ENCODE data around the gene CACNB4.

The CACNB4 gene

DNA sequence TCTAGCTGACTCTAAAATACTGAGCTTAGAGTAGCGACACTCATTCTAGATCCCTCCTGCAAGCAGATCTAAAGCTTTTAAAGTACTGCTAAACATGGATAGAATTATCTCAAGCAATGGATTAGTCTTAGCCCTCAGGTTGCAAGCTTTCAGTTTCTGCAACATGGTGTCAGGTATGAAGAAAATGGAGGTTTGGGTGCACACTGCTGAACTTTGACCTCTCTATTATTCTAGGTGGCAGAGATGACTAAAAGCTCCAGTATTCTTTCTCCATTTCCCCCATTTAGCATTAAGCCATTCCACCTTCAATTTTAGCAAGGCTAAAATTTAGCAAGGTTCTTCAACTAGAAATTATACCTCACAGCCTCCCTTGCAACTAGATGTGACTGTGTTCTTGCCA is 117.0 kb downstream of the CACNB4 start:
- H3K9ac ChIP-seq = no peak overlapping the region
- H3K79me2 ChIP-seq = no peaks in the 10 kb centered on the region
- no peaks in the 10 kb centered on the region for H3K27me3 ChIP-seq (ENCODE audit: control insufficient read depth, insufficient read depth, low read length)
- TF ChIP-seq, protein P1, sequence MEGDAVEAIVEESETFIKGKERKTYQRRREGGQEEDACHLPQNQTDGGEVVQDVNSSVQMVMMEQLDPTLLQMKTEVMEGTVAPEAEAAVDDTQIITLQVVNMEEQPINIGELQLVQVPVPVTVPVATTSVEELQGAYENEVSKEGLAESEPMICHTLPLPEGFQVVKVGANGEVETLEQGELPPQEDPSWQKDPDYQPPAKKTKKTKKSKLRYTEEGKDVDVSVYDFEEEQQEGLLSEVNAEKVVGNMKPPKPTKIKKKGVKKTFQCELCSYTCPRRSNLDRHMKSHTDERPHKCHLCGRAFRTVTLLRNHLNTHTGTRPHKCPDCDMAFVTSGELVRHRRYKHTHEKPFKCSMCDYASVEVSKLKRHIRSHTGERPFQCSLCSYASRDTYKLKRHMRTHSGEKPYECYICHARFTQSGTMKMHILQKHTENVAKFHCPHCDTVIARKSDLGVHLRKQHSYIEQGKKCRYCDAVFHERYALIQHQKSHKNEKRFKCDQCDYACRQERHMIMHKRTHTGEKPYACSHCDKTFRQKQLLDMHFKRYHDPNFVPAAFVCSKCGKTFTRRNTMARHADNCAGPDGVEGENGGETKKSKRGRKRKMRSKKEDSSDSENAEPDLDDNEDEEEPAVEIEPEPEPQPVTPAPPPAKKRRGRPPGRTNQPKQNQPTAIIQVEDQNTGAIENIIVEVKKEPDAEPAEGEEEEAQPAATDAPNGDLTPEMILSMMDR (IDR thresholded peaks at IDR 0.05) = no peak
- H3K4me3 ChIP-seq (ENCODE audit: low read depth, low read length) = no peak overlapping the region
- H2AFZ ChIP-seq = no peak overlapping the region
- H3K4me1 ChIP-seq = no peaks in the 10 kb centered on the region
- H3K27ac ChIP-seq = no peak overlapping the region
- no peaks in the 10 kb centered on the region for H3K36me3 ChIP-seq (ENCODE audit: control insufficient read depth, insufficient read depth, low read length)
- H3K4me2 ChIP-seq (ENCODE audit: low read length) = no peak overlapping the region
- no peaks in the 10 kb centered on the region for H3K9me3 ChIP-seq (ENCODE audit: control insufficient read depth, low read length)

- Histone ChIP-seq H3K27me3 (ENCODE audit: control insufficient read depth, insufficient read depth, low read length) (no peaks in the 10 kb centered on the region), H2AFZ (no peak overlapping the region), H3K79me2 (no peaks in the 10 kb centered on the region), H3K9ac (no peak overlapping the region), H3K4me3 (ENCODE audit: low read depth, low read length) (no peak overlapping the region), H3K4me1 (no peaks in the 10 kb centered on the region), H3K4me2 (ENCODE audit: low read length) (no peak overlapping the region), H3K36me3 (ENCODE audit: control insufficient read depth, insufficient read depth, low read length) (no peaks in the 10 kb centered on the region), H3K27ac (no peak overlapping the region), H3K9me3 (ENCODE audit: control insufficient read depth, low read length) (no peaks in the 10 kb centered on the region)
- TF ChIP-seq, protein P1 (IDR thresholded peaks at IDR 0.05) = no peak
Observed at GRCh38 chr2:151979694-151980093, 119.2 kb downstream of the CACNB4 start.

DNA sequence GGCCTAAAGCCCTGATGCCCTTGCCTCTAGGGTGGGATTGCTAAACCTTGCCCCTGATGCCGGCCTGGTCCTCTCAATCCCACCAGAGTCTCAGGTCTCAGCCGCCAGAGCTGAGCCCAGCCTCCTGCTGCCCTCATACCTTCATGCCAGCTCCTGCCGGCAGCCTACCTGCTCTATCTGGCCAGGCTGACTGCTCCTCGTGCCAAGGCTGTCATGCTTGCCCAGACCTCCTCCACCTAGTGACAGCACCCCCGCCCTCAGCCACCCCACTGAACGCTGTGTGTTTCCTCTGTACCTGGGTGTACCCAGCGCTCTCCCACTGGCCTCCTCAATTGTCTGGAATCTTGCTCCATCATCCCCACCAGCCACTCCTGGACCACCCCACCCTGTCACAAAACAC is 120.1 kb downstream of the CACNB4 start:
- H3K4me1 ChIP-seq = no peaks in the 10 kb centered on the region
- H3K36me3 ChIP-seq (ENCODE audit: control insufficient read depth, insufficient read depth, low read length) = no peaks in the 10 kb centered on the region
- no peak overlapping the region for H2AFZ ChIP-seq
- no peak overlapping the region for H3K4me3 ChIP-seq (ENCODE audit: low read depth, low read length)
- no peaks in the 10 kb centered on the region for H3K27me3 ChIP-seq (ENCODE audit: control insufficient read depth, insufficient read depth, low read length)
- H3K79me2 ChIP-seq = no peaks in the 10 kb centered on the region
- TF ChIP-seq, protein P1 (IDR thresholded peaks at IDR 0.05) = no peak
- H3K4me2 ChIP-seq (ENCODE audit: low read length) = no peak overlapping the region
- no peak overlapping the region for H3K27ac ChIP-seq
- no peaks in the 10 kb centered on the region for H3K9me3 ChIP-seq (ENCODE audit: control insufficient read depth, low read length)
- H3K9ac ChIP-seq = no peak overlapping the region

DNA sequence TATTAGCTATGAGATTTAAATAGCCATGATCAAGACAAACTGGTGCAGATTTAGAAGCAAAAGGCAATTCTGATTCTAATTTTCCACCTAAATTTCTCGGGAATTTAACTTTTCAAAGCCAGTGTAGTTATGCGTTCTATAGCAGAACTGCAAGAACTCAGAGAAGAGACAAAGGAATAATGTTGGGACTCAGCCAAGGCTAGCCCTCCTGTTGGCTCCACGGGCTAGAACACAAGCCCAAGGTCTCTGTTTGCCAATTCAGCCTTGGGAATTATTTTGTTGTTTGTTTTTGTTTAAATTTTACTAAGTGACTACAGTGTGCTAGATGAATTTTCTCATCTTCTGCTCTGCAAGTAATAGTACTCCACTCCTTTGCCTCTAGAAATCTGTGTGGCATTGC is 121.2 kb downstream of the CACNB4 start:
- Histone ChIP-seq H3K4me2 (ENCODE audit: low read length) (no peak overlapping the region), H3K36me3 (ENCODE audit: control insufficient read depth, insufficient read depth, low read length) (no peaks in the 10 kb centered on the region)
- TF ChIP-seq, protein P1 (IDR thresholded peaks at IDR 0.05) = no peak

GRCh38 chr2:151976945-151977353 is 121.9 kb downstream of the CACNB4 start:
- H3K9ac ChIP-seq = no peak overlapping the region
- no peak overlapping the region for H2AFZ ChIP-seq
- H3K27ac ChIP-seq = no peak overlapping the region
- H3K27me3 ChIP-seq (ENCODE audit: control insufficient read depth, insufficient read depth, low read length) = no peaks in the 10 kb centered on the region
- H3K9me3 ChIP-seq (ENCODE audit: control insufficient read depth, low read length) = no peaks in the 10 kb centered on the region
- no peaks in the 10 kb centered on the region for H3K79me2 ChIP-seq
- TF ChIP-seq, protein P1 (IDR thresholded peaks at IDR 0.05) = no peak
- no peaks in the 10 kb centered on the region for H3K4me1 ChIP-seq
- H3K4me3 ChIP-seq (ENCODE audit: low read depth, low read length) = no peak overlapping the region
- H3K4me2 ChIP-seq (ENCODE audit: low read length) = no peak overlapping the region
- no peaks in the 10 kb centered on the region for H3K36me3 ChIP-seq (ENCODE audit: control insufficient read depth, insufficient read depth, low read length)

More for the DNA sequence above, 121.2 kb downstream of the CACNB4 start:
- no peak overlapping the region for H3K9ac ChIP-seq
- no peaks in the 10 kb centered on the region for H3K27me3 ChIP-seq (ENCODE audit: control insufficient read depth, insufficient read depth, low read length)
- no peak overlapping the region for H3K4me3 ChIP-seq (ENCODE audit: low read depth, low read length)
- H3K9me3 ChIP-seq (ENCODE audit: control insufficient read depth, low read length) = no peaks in the 10 kb centered on the region
- H3K27ac ChIP-seq = no peak overlapping the region
- no peak overlapping the region for H2AFZ ChIP-seq
- H3K4me1 ChIP-seq = no peaks in the 10 kb centered on the region
- no peaks in the 10 kb centered on the region for H3K79me2 ChIP-seq

Measured in parathyroid adenoma (tissue), 2 donors.